ENCODE measurements around the gene HSCB.
A peak's percentile ranks its signal among the peaks of the same experiment; 100 is the strongest.
"Not testable (repeated sequence)": the region's sequence is repeated elsewhere in the genome, so short reads cannot be mapped to it uniquely, and the experiment has no call there.

Gene HSCB

DNA sequence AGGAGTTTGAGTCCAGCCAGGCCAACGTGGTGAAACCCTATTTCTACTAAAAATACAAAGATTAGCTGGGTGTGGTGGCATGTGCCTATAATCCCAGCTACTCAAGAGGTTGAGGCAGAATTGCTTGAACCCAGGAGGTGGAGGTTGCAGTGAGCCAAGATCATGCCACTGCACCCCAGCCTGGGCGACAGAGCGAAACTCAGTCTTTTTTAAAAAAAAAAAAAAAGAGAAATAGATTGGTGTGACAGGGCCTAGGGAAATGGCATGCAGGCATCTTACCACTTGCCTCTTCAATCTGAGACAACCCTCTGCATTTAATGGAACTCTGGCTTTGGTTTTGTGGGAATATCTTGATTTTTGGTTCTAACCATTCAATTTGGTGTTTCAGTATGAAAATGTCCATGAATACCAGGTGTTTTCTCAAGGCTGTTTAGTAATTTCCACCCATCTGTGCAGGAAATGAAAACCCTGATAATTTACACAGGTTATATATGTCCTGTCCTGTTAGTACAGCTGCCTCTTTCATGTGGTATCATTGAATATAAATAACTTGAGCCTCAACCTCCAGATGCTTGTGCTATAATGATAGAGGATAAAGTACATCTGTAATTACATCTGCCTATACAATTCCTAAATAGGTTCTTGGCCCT, 50.1 kb downstream of the HSCB start:
- DNase-seq (ENCODE audit: low spot score): no peak

- no peak for DNase-seq (ENCODE audit: low spot score)
Measured at GRCh38 chr22:28792491-28793383, 50.9 kb downstream of the HSCB start.

- no peak for DNase-seq (ENCODE audit: low spot score)
Measured at GRCh38 chr22:28793976-28794584, 52.2 kb downstream of the HSCB start.

GRCh38 chr22:28795071-28795693, 53.3 kb downstream of the HSCB start:
- DNase-seq (ENCODE audit: low spot score): no peak

DNA sequence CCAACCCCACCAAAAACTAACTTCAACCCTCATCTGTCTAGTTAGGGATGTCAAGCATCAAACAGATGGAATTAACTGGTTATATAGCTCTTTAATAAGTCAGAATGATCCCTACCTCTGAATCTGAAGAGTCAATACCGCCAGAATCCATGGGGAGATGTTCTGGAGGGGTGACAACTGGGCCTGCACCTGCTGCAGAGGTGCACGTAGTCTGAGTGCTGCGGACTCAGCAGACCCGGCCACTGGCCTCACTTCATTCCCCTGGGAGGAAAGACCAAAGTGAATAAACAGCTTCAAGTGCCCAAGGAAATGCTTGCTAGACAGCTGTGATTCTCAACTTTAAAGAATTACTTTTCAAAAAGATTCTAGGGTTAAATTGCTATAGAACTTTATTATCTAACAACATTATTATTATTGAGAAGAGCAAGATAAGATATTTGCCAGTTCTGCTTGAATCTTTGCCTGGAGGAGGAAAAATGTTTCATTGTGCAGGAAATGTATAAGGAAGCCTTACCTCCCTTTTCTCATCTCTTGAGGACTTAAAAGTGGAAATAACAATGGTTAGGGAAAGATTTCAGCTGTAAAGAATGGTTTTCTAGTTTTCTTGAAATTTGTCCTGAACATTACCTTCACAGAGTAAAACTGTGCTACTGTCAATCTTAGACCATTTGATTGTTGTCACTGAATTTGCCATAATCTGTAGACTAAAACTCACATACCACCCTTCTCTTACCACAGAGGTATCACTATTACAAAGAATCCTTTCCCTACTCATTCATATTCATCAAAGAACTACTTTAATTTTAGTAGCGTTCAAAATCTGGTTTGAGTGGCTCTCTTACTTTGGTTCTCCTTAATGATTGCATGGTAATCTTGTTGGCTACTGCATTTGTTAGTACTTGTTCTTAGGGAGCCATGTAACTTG, 54.4 kb downstream of the HSCB start:
- DNase-seq (ENCODE audit: low spot score): no peak

DNA sequence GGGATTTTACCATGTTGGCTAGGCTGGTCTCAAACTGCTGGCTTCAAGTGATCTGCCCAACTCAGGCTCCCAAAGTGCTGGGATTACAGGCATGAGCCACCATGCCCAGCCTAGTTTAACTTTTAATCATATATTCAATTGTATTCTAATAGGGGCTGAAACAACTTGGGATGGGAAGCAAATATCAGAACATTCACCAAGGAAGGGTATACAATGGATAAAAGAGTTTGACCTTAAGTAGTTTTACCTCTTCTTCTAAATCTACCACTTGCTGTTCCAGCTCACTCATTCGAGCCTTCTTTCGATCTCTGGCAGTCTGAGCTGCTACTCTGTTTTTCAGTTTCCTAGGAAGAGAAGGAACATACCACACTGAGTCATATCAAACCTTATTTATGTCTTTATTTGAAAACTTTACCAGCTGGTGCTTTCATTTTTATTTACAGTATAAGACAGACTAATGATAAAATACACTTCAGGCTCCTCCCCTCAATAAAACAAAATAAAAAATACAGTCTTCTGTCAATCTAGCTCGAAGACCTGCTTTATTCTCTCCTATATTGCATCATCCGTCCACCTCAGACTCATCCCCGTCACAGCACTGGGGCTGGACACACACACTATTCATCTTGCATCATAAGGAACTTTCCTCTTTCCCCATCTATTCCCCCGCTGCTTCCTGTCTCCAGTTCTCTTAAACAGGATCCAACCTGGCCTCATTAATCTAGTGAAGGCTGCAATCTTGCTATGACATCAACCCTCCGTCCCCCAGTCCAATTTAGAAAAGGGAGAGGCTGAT, 57.2 kb downstream of the HSCB start:
- DNase-seq (ENCODE audit: low spot score): peak; percentile 81

DNA sequence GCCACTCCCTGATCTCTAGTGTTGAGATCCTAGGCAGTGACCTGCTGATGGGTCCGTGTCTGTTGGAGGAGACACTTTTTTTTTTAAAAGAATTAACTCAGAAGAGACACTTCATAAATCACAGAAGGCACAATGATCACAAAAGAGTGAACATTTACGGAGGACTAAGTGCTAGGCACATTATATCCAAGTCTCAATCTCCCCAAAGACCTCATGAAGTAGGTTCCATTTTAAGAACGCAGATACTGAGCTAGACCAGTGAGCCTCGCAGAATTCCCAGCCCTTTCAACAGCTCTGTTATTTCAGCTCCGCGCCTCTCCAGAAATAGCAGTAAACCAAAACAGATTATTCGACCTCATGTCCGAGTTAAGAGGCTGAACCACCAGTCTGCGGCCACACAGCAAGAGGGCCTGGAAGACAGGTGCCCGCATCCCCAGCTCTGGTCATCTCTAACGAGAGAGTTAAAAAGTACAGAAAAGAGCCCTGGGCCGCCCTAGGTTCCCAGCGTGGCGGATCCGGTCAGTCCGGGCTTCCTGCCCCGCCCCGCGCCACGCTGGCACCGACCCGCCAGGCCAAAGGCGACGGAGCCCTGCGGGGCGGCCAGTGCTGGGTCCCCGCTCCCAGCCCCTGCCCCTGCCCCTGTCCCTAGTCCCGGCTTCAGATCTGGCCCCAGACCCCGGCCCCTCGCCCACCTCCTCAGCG, 57.9 kb downstream of the HSCB start:
- DNase-seq (ENCODE audit: low spot score): no peak

DNA sequence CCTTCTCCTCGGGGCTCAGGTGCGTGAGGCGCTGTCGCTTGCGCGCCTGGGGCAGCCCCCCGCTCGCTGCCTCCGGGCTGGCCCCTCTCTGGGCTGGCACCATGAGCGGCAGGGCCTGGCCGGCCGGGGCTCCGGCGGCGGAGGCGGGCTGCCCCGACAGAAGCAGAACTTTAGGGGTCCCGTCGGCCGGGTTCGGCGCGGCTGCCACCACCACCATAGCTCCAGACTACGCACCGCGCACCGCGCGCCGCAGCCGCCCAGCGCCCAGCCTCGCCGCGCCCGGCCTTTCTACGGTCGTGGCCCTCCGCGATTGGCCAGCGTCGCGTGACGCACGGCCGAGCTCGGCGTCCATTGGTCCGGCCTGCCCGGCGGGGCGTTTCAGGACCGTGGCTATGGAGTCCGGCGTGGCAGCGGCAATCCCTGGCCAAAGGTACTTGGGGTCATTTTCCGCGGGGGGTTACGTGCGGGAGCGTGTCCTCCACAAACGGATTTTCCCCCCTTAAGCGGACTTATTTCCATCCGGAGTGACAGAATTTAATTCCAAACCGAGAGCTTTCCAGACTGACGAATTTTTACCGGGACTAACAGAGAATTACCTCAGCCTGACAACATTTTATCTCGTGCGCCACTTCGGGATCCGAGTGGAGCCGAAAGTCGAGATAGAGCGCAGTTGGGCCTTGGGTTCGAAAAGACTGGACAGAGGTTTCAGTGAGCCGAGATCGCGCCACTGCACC, 58.6 kb downstream of the HSCB start, which contains the start of gene XBP1:
Gene XBP1 (minus strand): TSS at position 262 of the 734 bp plus-strand sequence.
- peak; percentile 93 for DNase-seq (ENCODE audit: low spot score)

DNA sequence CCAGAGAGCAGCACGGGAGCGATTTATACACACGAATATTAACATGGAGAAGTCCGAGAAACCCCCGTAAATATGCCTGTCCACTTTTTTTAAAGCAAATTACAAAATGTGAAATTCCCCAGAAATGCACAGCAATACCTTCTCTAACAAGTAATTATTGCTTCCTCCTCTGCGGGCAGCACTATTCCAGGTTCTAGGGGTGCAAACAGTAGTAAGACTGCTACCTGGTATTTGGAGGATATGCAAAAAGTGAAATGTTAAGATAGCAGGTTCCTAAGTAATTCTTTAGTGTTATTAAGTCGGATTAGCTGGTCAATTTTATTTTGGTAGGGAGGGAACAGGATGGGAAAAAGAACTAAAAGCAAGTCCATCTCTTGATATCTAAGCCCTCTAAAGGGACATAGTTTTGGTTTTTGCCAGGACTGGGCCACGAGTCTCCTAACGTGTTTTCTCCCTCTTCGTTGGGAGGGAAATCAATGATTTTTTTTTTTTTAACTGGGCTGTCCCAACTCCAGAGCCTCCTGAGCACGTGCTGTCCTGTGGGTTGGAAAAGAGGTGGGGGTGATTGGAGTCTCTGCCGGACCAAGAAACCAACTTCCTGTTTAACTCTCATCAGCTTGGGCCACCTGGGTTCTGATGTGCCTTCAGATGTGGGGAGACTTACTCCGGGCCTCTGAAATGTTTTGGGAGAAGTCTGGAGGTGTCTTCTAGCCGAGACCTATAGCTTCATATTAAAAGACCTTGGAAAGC, 60.2 kb downstream of the HSCB start:
- no peak for DNase-seq (ENCODE audit: low spot score)

DNA sequence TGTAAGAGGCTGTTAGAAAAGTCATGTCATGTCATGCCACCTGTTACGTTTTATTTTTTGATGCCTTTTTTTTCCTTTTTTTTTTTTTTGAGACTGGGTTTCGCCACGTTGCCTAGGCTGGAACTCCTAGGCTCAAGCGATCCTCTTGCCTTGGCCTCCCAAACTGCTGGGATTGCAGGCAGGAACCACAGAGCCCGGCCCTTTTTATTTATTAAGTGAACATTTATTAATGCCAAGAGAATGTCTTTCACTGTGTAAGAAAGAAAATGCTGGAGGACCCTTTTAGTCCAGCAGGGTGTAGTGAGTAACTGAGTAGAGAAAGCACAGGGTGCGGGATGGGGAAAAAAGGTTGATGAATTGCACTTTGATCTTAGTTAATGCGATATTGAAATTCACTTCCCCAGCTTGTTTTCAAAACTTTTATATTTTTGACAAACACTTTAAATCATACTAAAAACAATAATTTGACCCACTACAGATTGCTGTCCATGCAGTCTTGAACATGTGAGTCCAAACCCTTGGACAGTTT, 60.8 kb downstream of the HSCB start:
- no peak for DNase-seq (ENCODE audit: low spot score)

DNA sequence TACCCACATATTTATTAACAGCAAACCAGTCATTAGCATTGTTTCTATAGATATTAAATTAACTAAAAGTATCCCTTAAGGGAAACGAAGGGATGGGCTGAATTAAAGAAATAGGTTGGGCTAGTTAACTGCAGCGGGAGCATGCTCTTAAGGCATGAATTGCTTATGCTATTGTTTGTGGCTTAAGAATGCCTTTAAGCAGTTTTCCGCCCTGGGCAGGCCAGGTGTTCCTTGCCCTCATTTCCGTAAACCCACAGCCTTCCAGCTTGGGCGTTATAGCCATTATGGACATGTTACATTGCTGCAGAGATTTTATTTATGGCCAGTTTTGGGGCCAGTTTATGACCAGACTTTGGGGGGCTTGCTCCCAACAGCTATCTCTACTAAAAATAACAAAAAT, 63.6 kb downstream of the HSCB start:
- not testable (repeated sequence) for DNase-seq (ENCODE audit: low spot score)
